Glomerular visceral epithelial cell (primary cell): Measurements from ENCODE around the gene GNG8.

ENCODE experiments used
- DNase-seq: peaks from one replicate; pipeline ENCODE4 v3.0.0-alpha.2; 2016; ENCODE audit errors: extremely low spot score

Gene GNG8

DNA sequence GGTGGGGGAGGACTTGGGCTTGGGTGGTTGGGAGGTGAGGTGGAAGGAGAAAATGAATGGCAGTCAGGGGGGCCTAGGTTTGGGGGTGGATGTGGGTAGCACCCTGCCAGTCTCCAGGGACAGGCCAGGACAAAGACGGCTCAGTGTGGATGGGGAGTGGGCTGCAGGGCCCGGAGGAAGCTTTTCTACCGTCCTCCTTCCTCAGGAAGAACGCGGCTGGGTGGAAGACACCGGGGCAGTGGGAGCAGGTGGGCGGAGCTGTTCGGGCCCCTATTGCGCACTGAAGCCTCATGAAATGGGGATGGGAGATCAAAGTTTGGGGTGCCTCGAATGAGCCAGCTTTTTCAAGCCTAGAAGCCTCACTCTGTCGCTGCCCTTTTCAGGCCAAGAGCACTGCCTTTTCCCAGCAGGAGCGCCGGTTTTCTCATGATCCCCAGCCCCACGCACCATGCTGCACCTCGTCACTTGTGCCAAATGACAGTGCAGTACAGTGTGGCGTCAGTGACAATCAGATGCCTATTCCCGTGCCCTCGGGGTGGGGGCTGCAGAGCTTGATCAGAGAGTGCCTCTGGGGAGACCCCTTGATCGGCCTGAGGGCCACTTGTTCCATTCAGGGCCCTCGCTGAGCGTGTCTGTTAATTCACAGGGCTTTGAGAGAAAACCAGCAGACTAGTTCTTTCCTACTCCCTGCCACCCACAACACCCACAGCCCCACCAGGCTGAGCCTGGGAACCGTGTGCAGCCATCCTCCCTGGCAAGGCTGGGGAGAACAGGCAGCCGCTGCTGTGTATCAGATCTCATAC is 33.4 kb downstream of the GNG8 start:
- no peak for DNase-seq

GRCh38 chr19:46601318-46602224 is 34.4 kb downstream of the GNG8 start, which contains the start of gene CALM3:
Gene CALM3, plus strand, starts transcription at chr19:46601330. Its CDS starts 105 bp downstream, at chr19:46601435.
- DNase-seq = no peak

GRCh38 chr19:46600384-46601317 is 35.4 kb downstream of the GNG8 start:
- DNase-seq = peak; percentile 97

DNA sequence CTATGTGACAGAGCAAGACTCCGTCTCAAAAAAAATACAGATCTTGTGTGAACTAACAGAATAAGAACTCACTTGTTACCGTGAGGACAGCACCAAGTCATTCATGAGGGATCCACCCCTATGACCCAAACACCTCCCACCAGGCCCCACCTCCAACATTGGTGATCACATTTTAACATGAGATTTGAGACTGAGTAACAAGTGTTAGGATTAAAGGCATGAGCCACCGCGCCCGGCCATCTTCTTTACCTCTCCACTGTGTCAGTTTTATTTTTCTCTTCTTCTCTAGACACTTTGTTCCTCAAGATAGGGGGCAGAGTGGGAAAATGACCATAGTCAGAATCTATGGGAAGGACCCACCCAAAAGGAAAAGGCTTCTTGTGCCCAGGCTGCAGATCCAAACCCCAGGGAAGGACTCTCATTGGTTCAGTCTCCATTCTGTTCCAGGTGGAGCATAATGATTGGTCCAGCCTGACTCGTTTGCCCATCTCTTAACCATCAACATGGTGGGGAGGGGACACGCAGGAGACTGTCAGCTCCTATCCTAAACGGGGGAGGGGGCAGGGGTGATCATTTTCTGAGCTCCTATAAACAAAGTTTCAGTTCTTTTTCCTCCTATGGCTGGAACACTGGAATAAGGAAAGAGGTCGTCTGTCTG is 36.2 kb downstream of the GNG8 start:
- DNase-seq = no peak

- DNase-seq = no peak
These were observed 37.6 kb downstream of the GNG8 start for GRCh38 chr19:46598372-46598917.

GRCh38 chr19:46596008-46596407 is 40.0 kb downstream of the GNG8 start:
- DNase-seq = no peak

DNA sequence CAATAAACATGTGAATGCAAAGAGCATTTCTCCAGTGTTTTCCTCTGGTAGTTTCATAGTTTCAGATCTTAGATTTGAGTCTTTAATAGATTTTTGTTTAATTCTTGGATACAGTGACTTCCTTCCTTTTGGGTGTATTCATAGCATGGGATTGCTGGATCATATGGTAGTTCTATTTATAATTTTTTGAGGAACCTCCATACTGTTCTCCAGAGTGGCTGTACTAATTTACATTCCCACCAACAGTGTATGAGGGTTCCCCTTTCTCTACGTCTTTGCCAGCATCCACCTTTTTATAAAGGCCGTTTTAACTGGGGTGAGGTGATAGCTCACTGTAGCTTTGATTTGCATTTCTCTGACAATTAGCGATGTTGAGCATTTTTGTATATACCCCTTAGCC is 44.1 kb downstream of the GNG8 start:
- no peak for DNase-seq

- DNase-seq = no peak
These were observed 44.7 kb downstream of the GNG8 start for GRCh38 chr19:46591254-46591653.

DNA sequence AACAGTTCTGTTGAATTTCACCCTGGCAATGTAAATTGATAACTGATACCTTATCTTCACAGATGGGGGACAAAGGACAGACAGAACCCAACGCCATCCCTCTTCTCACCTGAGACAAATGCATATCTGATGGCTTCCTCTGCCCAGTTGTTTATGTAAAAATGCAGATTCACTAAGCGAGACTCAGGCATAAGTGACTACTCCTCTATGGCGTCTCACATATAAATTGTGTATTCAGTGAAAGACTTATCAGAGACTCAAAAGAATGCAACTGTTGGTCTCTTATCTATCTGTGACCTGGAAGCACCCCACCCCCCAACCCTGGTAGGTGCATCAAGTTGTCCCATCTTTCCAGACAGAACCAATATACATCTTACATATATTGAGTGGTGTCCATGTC is 48.1 kb downstream of the GNG8 start:
- no peak for DNase-seq

DNA sequence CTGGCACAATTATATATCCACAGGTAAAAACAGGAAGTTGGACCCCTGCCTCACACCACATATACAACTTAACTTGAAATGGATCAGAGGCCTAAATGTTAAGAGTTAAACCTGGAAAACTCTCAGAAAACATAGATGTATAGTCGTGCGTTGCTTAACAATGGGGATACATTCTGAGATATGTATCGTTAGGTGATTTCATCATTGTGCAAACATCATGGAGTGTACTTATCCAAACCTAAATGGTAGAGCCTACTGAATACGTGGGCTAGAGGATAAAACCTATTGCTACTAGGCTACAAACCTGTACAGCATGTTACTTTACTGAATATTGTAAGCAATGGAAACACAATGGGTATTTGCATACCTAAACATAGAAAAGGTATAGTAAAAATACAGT is 49.7 kb downstream of the GNG8 start:
- no peak for DNase-seq

DNA sequence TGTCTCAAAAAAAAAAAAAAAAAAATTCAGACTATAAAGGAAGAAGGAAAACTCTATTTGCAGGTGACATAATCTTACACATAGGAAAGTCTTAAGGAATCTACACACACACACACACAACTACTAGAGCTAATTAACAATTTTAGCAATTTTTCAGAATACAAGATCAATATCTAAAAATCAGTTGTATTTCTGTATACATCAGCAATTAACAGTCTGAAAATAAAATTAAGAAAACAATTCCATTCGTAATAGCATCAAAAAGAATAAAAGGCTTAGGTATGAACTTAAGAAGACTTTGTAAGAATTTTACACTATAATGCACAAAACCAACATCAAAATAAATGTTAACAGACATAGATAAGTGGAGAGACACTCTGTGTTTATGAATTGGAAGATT is 50.5 kb downstream of the GNG8 start:
- no peak for DNase-seq
